ENCODE results near the gene TRIL. TPM values are rescaled to one million over a fixed set of nuclear protein-coding genes. Genes with fewer than 3 reads are reported as not detected.

The TRIL gene
- total RNA-seq, 1 donor from 2014 or later = 1.4 TPM

DNA sequence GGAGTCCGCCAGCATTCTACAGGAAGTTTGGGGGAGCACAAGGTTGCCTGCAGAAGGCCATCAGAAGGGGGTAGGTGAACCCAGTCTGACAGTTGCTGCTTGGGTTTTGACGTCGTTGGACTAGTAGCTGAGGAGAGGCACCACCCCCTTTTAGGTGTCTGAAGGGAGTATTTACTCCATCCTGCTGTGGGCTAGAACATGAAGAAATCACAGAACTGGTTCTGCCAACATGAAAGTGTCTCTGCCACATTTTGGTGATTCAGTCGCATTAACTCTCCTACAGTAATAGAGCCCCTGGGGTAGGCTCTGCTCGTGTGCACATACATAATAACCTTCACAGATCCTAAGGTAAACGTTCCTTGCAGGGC lies 834 bp upstream of the TRIL start:
- peaks cover 6% of the 10 kb centered on the region for H3K9me3 Mint-ChIP-seq (ENCODE audit: unreplicated experiment)
- H3K4me3 Mint-ChIP-seq (ENCODE audit: unreplicated experiment) = peak overlapping the region; percentile 82
- TF ChIP-seq, protein P1, sequence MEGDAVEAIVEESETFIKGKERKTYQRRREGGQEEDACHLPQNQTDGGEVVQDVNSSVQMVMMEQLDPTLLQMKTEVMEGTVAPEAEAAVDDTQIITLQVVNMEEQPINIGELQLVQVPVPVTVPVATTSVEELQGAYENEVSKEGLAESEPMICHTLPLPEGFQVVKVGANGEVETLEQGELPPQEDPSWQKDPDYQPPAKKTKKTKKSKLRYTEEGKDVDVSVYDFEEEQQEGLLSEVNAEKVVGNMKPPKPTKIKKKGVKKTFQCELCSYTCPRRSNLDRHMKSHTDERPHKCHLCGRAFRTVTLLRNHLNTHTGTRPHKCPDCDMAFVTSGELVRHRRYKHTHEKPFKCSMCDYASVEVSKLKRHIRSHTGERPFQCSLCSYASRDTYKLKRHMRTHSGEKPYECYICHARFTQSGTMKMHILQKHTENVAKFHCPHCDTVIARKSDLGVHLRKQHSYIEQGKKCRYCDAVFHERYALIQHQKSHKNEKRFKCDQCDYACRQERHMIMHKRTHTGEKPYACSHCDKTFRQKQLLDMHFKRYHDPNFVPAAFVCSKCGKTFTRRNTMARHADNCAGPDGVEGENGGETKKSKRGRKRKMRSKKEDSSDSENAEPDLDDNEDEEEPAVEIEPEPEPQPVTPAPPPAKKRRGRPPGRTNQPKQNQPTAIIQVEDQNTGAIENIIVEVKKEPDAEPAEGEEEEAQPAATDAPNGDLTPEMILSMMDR (IDR thresholded peaks at IDR 0.05; ENCODE audit: partially characterized antibody, unreplicated experiment) = no peak
- peaks cover 5% of the 10 kb centered on the region for H3K4me1 Mint-ChIP-seq (ENCODE audit: low read depth, unreplicated experiment)
- no peak for DNase-seq
- no peaks in the 10 kb centered on the region for H3K36me3 Mint-ChIP-seq (ENCODE audit: unreplicated experiment)
- no peak overlapping the region for H3K27ac Mint-ChIP-seq (ENCODE audit: unreplicated experiment)
- peaks cover 17% of the 10 kb centered on the region for H3K27me3 Mint-ChIP-seq (ENCODE audit: unreplicated experiment)

DNA sequence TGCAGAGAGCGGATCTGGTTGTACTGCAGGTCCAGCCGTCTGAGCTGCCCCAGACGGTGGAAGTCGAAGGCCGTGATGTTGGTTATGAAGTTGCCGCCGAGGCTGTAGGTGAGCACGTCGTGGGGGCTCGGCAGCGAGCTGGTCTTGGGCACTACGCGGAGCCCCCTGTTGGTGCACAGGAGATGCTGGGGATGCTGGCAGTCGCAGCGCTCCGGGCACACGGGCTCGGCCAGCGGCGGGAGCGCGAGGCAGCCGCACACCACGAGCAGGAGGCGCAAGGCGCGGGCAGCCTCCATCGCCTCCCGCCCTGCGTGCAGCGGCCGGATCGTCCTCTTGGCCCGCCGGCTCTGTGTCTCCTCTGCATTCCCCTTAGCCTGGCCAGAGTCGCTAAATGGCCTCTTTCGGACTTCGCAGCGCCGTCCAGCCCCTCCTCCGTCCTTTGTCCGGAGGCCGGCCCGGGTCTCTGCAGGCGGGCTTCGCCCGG lies 337 bp downstream of the TRIL start:
- peak overlapping the region; percentile 79 for H3K4me3 Mint-ChIP-seq (ENCODE audit: unreplicated experiment)
- peaks cover 17% of the 10 kb centered on the region for H3K27me3 Mint-ChIP-seq (ENCODE audit: unreplicated experiment)
- H3K36me3 Mint-ChIP-seq (ENCODE audit: unreplicated experiment) = no peaks in the 10 kb centered on the region
- H3K4me1 Mint-ChIP-seq (ENCODE audit: low read depth, unreplicated experiment) = peaks cover 5% of the 10 kb centered on the region
- TF ChIP-seq, protein P1 (IDR thresholded peaks at IDR 0.05; ENCODE audit: partially characterized antibody, unreplicated experiment) = no peak
- no peak overlapping the region for H3K27ac Mint-ChIP-seq (ENCODE audit: unreplicated experiment)
- DNase-seq = peak; percentile 46
- peaks cover 6% of the 10 kb centered on the region for H3K9me3 Mint-ChIP-seq (ENCODE audit: unreplicated experiment)

DNA sequence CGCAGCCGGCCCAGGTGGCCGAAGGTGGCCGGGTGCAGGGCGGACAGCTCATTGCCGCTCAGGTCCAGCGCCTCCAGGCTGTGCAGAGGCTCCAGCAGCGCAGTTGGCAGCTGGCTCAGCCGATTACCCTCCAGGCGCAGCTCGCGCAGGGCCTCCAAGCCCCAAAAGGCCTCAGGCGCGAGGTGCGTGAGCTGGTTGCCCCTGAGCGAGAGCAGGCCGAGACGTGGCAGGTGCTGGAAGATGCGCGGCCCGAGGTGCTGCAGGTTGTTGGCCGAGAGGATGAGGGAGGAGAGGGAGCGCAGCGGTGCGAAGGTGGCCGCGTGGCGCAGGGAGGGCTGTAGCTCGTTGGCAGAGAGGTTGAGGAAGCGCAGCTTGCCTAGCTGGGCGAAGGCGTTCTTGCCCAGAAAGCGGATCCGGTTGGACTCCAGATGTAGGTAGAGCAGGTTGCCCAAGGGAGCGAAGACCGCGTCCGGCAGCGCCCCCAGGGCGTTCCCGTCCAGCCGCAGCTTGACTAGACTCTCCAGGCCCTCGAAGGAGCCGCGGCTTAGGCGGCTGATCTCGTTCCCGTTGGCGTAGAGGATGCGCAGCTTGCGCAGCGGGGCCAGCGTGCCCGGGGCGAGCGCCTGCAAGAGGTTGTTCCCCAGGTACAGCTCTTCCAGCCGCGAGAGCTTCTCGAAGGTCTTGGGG lies 923 bp downstream of the TRIL start:
- TF ChIP-seq, protein P1 (IDR thresholded peaks at IDR 0.05; ENCODE audit: partially characterized antibody, unreplicated experiment) = no peak
- H3K27me3 Mint-ChIP-seq (ENCODE audit: unreplicated experiment) = peaks cover 17% of the 10 kb centered on the region
- H3K27ac Mint-ChIP-seq (ENCODE audit: unreplicated experiment) = no peak overlapping the region
- peak; percentile 52 for DNase-seq
- peak overlapping the region; percentile 79 for H3K4me3 Mint-ChIP-seq (ENCODE audit: unreplicated experiment)
- no peaks in the 10 kb centered on the region for H3K36me3 Mint-ChIP-seq (ENCODE audit: unreplicated experiment)
- peaks cover 5% of the 10 kb centered on the region for H3K4me1 Mint-ChIP-seq (ENCODE audit: low read depth, unreplicated experiment)
- peaks cover 6% of the 10 kb centered on the region for H3K9me3 Mint-ChIP-seq (ENCODE audit: unreplicated experiment)

DNA sequence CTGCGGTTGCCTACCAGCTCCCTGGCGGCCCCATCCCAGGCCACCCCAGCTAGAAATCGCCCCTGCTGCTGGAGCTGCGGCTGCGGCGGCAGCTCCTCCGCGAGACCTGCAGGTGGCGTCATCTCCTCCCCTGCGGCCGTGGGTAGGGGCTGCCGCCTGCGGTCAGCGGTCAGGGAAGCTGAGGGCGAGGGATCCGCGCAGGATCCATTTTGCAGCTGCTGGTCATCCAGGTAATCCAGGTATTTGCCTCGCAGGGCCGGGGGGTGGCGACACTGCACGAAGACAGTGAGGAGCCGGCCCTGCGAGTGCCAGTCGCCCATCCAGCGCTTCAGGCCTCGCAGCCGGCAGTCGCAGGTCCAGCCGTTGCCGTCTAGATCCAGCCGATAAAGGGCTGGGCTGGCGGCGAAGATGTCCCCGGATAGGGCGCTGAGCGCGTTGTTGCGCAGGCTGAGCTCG lies 1.5 kb downstream of the TRIL start:
- Mint-ChIP-seq H3K27me3 (ENCODE audit: unreplicated experiment) (peaks cover 17% of the 10 kb centered on the region), H3K9me3 (ENCODE audit: unreplicated experiment) (peaks cover 6% of the 10 kb centered on the region), H3K4me1 (ENCODE audit: low read depth, unreplicated experiment) (peaks cover 5% of the 10 kb centered on the region), H3K36me3 (ENCODE audit: unreplicated experiment) (no peaks in the 10 kb centered on the region), H3K27ac (ENCODE audit: unreplicated experiment) (no peak overlapping the region), H3K4me3 (ENCODE audit: unreplicated experiment) (no peak overlapping the region)
- TF ChIP-seq, protein P1 (IDR thresholded peaks at IDR 0.05; ENCODE audit: partially characterized antibody, unreplicated experiment) = peak; percentile 70
- DNase-seq = peak; percentile 84

Data from glutamatergic neuron (in vitro differentiated cells).